ENCODE measurements around the gene RASA3.

The RASA3 gene

DNA sequence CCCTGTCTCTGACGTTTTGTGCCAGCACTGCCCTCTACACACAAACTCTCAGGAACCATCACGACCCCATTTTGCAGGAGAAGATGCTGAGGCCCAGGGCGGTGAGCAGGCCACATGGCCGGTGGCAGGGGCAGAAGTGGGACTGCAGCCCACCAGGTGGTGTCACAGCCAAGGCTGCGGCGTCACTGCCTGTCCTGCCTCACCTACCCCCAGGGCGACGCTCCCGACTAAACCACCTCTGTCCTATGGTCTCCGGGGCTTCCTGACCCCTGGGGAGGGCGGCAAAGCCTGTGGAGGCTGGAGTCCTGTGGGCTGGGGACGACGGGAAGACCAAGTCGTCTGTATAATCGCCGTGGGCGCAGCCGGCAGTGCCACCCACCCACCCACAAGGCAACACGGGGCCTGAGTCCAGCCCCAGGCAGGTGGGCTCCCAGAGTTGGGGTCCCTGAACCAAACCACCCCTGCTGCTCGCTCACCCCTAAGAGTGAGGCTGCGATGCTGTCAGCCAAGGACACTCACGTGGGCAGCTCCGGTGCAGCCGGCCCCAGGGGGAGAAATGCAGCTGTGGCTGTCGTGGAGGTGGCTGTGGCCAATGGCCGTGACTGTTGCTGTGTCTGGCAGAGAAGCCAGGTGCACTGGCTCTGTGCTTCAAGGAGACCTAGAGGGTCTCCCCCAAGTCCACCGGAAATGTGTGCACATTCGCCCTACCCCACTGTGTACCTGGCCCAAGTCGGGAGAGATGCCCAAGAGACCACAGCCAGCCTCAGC lies 29.7 kb downstream of the RASA3 start:
- no peak for DNase-seq (ENCODE audit: low read depth, low spot score)
- no peak overlapping the region for H3K4me3 ChIP-seq (ENCODE audit: low read depth, low read length)
- ChIA-PET POLR2A (interaction anchor here (0.6 kb wide), 1 partner anchor 37 kb away, joined by 3 read pairs; no protein-coding TSS in a partner anchor), CTCF (no interaction called here)
- TF ChIP-seq, protein P1, sequence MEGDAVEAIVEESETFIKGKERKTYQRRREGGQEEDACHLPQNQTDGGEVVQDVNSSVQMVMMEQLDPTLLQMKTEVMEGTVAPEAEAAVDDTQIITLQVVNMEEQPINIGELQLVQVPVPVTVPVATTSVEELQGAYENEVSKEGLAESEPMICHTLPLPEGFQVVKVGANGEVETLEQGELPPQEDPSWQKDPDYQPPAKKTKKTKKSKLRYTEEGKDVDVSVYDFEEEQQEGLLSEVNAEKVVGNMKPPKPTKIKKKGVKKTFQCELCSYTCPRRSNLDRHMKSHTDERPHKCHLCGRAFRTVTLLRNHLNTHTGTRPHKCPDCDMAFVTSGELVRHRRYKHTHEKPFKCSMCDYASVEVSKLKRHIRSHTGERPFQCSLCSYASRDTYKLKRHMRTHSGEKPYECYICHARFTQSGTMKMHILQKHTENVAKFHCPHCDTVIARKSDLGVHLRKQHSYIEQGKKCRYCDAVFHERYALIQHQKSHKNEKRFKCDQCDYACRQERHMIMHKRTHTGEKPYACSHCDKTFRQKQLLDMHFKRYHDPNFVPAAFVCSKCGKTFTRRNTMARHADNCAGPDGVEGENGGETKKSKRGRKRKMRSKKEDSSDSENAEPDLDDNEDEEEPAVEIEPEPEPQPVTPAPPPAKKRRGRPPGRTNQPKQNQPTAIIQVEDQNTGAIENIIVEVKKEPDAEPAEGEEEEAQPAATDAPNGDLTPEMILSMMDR (IDR thresholded peaks at IDR 0.05; ENCODE audit: insufficient read depth, low read length, missing control alignments) = no peak

DNA sequence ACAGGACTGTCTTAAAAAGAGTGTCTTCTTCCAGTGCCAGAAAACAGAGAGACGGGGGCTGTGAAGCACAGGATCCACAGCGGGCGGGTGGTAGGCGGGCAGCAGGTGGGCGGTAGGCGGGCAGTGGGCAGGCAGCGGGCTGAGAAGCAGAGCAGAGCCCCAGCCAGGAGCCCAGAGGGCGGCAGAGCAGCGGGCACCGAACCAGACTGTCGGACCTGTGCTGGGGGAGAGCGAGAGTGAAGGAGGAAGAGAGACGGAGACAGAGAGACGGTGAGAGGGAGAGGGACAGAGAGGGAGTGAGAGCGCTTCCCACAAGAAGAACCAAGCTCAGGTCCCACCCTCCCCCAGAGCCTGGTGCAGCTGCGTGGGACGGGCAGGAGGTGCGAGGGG lies 30.3 kb downstream of the RASA3 start:
- DNase-seq (ENCODE audit: low read depth, low spot score) = no peak
- H3K4me3 ChIP-seq (ENCODE audit: low read depth, low read length) = no peak overlapping the region
- ChIA-PET POLR2A (no interaction called here), CTCF (no interaction called here)
- TF ChIP-seq, protein P1 (IDR thresholded peaks at IDR 0.05; ENCODE audit: insufficient read depth, low read length, missing control alignments) = no peak

DNA sequence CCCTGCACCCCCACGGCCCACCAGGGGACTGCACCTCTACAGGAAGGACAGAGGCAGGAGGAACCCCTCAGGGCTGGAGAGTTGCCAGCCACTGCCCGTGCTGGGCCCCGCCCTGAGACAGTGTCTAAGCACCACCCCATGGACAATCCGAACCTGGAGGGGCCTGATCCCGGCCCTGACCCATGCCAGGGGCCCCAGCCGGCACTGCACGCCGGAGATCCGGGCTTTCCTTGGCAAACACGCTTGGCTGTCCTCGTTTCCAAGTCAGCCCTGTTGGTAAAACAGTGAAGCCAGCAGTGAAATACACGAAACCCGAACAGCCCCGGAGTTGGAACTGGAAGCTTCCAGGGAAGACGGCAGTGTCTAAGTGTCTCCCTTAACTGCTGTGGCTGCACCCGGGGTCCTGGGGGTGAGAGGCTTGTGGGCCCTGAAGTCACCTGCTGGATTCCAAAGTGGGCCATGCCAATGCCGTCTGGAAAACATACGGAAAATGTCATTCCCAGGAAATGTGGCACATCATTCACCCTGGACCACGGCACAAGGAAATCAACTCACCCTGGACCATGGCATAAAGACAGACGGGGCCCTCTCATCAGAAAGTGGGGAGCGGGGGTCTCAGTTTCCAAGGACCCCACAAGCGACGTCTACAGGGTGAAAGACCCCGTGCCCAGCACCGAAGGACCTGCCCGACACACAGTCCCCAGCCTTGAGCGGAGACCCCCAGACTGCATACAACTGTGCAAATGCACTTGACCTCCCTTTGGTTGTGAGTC lies 30.9 kb downstream of the RASA3 start:
- H3K4me3 ChIP-seq (ENCODE audit: low read depth, low read length) = no peak overlapping the region
- ChIA-PET POLR2A (no interaction called here), CTCF (no interaction called here)
- DNase-seq (ENCODE audit: low read depth, low spot score) = no peak
- TF ChIP-seq, protein P1 (IDR thresholded peaks at IDR 0.05; ENCODE audit: insufficient read depth, low read length, missing control alignments) = no peak

DNA sequence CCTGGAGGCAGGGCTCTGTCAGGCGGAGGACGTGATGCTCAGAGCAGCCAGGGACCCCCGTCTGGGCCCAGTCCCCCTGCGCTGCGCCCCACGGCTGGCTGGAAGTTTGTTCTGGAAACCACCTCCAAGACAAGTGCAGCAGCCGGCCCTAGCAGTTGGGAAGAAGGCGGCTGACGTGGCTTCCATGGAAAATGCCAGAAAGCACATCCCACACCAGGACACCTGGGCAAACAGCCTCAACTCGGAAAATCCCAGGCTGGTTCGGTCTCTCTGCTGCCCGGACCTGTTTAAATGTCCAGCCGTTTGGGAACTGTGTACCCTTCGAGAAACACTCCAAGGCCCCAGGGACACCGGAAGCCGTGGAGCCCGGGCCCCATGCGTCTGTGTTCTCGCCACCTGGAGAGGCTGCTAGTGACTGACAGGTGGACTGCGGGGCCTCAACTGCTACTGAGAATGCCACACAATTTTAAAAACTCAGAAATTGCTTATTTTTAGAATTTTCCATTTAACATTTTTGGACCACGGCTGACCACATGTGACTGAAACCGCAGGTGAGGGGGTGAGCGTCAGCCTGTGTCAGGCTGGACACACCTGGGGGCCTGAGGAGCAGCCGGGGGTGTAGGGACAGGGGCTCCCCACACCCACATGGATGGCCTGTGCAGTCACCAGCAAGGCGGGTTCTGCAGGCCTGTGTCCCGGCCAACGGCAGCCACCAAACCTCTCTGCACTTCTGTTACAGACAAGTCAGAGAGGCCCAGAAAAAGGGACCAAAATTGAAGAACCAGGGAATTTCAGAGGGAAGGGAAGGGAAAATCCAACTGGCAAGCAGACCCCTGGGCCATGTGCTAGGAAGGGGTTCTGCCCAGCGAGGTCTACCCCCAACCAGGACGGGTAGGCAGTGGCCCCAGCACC lies 31.7 kb downstream of the RASA3 start:
- H3K4me3 ChIP-seq (ENCODE audit: low read depth, low read length) = no peak overlapping the region
- POLR2A ChIA-PET = no interaction called here
- CTCF ChIA-PET = no interaction called here
- no peak for DNase-seq (ENCODE audit: low read depth, low spot score)
- TF ChIP-seq, protein P1 (IDR thresholded peaks at IDR 0.05; ENCODE audit: insufficient read depth, low read length, missing control alignments) = no peak

DNA sequence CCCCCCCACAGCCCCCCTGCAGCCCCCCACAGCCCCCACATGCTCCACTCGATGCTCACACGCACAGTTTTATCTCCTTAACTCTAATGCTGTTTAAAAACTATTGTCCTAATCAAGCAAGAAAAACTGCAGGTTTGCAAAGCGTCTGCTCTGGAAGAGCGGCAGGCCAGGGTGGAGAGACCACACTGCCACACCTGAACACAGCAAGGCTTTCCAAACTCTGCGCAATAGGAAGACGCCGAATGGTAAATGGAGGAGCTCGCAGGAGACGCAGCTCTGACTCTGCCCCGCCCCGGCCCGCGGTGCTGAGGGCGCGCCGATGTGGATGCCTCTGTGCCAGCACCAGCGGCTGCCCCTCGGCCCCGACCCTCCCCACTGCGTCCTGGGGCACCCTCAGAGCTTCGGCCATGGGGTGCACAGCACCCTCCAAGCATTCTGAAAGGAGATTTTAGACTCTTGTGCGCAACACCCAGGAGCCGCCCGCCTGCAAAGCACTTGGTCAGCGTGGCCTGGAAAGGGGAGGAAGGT lies 32.4 kb downstream of the RASA3 start:
- CTCF ChIA-PET = no interaction called here
- TF ChIP-seq, protein P1 (IDR thresholded peaks at IDR 0.05; ENCODE audit: insufficient read depth, low read length, missing control alignments) = no peak

More for the DNA sequence above, 32.4 kb downstream of the RASA3 start:
- POLR2A ChIA-PET = interaction anchor here (1.4 kb wide), 1 partner anchor 35 kb away, joined by 9 read pairs; no protein-coding TSS in a partner anchor
- no peak for DNase-seq (ENCODE audit: low read depth, low spot score)
- H3K4me3 ChIP-seq (ENCODE audit: low read depth, low read length) = no peak overlapping the region

All from AG04449 (cell line).